Activated CD4-positive, CD25-positive, alpha-beta regulatory T cell treated with anti-CD3 and anti-CD28 coated beads, Interleukin-2, amount 50 U/mL, for 16 hours (primary cell): ENCODE data around the gene KLHL18.
"Not testable (repeated sequence)": the region's sequence is repeated elsewhere in the genome, so short reads cannot be mapped to it uniquely, and the experiment has no call there.

ENCODE experiments used
- DNase-seq: peaks from one replicate; pipeline ENCODE4 v3.0.0-alpha.2; 2020; ENCODE audit warnings: low read depth, low spot score

The KLHL18 gene

DNA sequence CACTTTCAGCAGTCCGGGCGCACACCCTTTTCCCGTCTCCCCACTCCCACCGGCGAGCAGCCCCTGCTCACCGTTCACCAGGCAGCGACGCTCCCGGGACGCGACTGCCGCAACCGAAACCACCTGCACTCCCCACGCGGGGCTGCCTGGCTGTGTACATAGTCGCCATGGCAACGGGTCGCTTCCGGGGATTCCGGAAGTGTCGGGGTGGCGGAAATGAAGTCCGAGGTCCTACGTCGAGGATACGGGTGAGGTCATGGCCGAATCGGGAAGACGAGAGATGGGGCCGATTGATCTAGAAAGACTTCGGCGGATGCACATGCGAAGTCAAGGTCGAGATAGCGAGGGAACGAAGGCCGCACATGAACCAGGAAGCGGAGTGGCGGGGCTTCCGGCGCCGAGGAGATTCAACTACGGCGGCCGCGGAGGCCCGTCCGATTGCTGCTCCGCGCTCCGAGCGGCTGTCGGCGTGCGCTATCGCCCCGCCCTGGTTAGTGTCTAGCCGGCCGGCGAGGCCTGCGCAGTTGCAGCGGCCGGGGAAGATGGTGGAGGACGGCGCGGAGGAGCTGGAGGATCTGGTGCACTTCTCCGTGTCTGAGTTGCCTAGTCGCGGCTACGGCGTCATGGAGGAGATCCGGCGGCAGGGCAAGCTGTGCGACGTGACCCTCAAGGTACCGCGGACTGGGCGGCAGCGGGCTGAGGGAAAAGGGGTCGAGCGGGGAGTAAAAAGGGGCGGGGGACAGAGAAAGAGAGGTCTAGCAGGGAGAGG is at the start of gene KLHL18, which contains the start of gene KIF9:
Gene KLHL18 (plus strand): TSS at position 521 of the 769 bp plus-strand sequence. CDS start 22 bp downstream, at position 543.
Gene KIF9 (minus strand): TSS at position 376 of the 769 bp plus-strand sequence. CDS start 5,425 bp downstream, outside the sequence.
- DNase-seq: peak; percentile 96

- no peak for DNase-seq
These were observed 44.7 kb upstream of the KLHL18 start for GRCh38 chr3:47238017-47238416.

DNA sequence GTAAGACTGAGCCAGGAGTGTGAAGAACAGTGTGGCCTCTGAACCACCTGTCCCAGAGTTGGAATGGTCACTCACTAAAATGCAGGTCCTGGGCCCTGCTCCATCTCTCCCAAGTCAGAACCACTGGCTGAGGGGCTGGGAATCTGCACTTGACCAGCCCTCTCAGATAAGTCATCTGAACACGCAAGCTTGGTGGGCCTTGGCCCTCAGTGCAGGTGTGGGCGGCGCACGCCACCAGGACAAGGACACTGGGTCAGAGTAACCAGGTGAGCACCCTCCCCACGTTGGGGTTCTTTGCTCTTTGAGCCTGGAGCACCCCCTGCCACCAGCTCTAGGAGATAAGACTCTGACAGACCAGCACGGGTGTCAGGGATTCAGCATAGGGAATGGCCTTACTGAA is 42.8 kb upstream of the KLHL18 start:
- no peak for DNase-seq

DNA sequence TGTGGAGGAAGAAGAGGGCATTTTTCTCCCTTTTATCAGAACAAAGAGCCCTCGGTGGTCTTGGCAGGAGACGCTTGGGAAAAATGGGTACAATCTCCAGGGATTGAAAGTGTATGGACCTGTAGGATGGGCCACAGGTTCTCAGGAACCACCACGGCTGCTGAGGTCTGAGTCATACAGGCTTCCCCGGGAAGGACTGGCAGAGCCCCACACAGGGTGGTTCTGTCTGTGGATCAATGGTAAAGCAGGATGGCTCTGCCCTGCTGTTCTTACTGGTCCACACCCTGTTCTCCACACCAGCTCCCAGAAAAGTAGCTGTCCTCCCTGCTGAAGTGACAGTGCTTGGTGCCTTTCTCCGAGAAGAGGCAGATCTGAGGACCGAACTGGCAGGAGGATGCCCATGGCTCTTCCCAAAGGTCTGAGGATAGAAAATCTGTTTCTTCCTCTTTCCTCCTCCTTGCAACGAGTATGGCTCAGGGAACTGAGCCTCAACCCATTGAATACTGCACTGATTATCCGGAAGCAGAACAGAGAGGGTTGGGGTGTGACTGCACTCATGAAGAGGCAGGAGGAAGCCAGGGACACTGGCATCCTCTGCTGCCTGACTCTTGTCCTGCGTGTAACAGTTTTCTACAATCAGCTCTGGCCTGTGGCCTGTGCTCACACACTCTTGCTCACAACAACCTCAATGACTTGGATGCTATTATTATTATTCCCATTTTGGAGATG is 39.2 kb upstream of the KLHL18 start:
- no peak for DNase-seq

GRCh38 chr3:47244531-47245100 is 38.1 kb upstream of the KLHL18 start:
- DNase-seq: no peak

GRCh38 chr3:47245271-47245670 is 37.5 kb upstream of the KLHL18 start:
- no peak for DNase-seq

GRCh38 chr3:47247131-47248064 is 35.3 kb upstream of the KLHL18 start:
- no peak for DNase-seq

GRCh38 chr3:47250309-47251060 is 32.3 kb upstream of the KLHL18 start:
- no peak for DNase-seq

GRCh38 chr3:47251085-47251484 is 31.7 kb upstream of the KLHL18 start:
- not testable (repeated sequence) for DNase-seq

DNA sequence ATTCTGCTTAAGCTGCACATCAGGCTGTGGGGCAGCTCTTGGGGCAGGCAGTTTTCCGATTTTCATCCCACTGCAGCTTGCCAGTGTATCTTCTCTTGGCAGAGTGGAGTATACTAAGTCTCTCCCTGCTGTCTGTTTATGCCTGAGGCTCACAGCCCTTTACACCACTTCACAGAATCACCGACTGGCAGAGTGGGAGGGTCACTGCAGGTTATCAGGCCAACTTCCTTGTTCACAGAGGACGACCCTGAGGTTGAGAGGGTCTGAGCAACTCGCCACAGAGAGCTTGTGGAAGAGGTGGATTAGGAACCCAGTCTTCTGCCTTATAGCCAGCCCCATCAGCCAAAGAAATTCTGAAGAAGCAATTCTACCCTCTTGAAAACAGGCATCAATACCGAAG is 31.1 kb upstream of the KLHL18 start:
- DNase-seq: no peak

- not testable (repeated sequence) for DNase-seq
These were observed 26.4 kb upstream of the KLHL18 start for GRCh38 chr3:47256331-47256730.

DNA sequence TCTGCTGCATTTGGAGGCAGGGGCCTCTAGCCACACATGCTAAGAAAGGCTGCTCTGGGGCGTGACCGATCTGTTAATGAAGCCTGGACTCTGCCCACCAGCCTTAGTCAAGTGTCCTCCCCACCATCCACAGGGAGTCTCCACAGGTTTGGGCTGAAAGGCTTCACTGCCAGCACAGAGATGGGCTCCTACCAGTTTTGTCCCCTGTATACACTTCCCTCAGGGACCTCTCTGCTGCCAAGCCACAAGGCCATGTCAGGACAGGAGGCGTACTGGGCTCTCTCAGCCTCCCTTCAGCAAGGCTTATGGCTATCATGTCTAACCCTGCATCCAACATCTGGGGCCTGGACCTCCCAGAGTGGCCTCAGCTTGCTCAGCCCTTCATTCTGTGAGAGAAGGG is 23.6 kb upstream of the KLHL18 start:
- DNase-seq: no peak

- DNase-seq: no peak
These were observed 22.1 kb upstream of the KLHL18 start for GRCh38 chr3:47260605-47261004.

- no peak for DNase-seq
These were observed 21.4 kb upstream of the KLHL18 start for GRCh38 chr3:47261301-47261700.

DNA sequence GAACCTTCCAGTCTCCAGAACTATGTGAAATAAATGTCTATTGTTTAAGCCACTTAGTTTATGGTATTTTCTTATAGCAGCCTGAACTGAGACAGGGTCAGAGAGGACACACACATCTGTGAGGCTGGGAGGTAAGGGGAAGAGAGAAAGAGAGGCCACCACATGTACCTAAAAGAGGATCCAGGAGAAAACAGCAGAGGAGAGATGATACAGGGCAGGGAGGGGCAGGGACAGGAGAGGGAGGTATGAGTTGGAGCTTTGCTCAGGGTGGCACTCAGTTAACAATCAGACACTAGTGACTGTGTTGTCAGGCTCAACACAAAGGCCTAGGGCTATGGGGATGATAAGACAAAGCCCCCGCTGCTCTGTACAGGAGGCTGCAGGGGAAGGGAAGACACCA is 17.7 kb upstream of the KLHL18 start:
- DNase-seq: no peak

DNA sequence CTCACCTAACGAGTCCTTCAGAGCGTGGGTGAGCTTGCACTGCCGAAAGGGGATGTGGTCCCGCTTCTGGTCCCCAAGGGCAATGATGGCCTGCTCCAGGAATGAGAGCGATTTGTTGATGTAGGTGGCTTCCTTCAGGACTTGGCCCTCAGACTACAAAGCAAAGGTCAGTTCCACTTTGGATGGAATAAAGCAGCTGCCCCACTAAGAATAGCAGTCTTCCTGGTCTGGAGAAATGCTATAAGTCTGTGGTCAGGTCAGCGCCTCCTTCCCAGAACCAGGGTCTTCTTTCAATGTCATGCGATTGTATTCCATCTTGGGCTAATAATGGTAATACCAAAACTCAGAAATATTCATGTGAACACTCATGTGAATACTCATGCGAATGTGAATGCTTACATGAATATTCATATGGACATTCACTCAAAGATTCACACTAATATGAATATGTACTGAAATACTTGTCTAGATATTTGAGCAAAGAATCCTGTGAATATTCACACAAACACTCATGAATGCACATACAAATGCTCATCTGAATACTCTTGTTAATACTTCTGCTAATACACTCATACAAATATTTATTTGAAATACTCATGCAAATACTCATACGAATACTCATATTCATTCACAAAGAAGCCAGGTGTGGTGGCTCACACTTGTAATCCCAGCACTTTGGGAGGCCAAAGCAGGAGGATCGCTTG is 16.9 kb upstream of the KLHL18 start:
- DNase-seq: no peak

DNA sequence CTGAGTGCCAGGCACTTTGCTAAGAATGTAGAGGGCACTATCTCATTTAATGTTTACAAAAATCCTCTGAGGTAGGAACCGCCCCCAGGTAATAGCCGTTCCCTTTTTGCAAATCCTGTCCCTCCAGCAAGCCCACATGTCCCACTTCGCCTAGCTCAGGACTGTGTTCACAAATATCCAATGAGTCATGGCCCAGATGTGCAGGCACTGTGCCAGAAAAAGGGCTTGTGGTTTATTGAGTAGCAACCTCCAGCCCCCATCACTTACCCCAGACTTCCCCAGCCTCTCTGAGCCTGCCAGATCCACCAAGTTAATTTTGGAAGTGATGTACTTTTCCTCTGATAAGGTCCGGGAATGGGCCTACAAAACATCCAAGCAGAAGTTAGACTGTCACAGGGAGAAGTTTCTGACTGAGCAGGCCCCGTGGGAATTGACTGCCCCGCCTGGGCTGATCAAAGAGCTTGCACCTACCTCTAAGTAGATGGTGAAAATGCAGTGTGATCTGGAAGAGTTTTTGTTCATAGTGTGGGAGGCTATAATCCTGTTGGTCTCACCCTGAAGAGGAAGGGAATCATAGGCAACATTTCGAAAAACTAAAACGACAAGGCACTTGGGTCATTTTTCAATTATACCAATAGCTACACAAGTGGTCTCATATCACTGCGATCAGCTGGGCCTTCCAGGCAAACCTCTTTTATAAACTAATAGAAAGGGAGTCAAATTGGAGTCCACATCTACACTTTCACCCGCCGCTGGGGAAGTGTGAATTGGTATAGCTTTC is 15.8 kb upstream of the KLHL18 start:
- DNase-seq: no peak

GRCh38 chr3:47267490-47267824 is 15.3 kb upstream of the KLHL18 start:
- no peak for DNase-seq

DNA sequence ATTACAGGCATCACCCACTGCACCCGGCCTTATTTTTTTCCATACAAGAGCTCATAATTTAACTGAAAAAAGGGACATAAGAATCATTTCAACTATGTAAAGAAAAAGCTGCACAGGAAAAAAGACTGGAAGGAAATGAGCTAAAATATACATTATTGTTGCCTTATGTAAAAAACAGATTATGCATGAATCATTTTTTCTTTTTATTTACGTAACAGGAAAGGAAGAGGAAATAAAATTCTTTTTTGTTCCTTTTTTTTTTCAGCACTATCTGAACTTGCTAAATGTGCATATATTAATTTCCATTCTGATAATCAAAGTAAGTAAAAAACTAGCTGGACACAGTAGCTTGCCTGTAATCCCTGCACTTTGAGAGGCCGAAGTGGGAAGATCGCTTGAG is 12.2 kb upstream of the KLHL18 start:
- no peak for DNase-seq
